Measurements from ENCODE around the gene SCGN.
"Not testable (repeated sequence)": the region's sequence is repeated elsewhere in the genome, so short reads cannot be mapped to it uniquely, and the experiment has no call there.

SCGN gene

GRCh38 chr6:25726122-25726911, 74.3 kb downstream of the SCGN start:
- FAIRE-seq: no peak

GRCh38 chr6:25727028-25727427, 75.0 kb downstream of the SCGN start:
- DNase-seq (ENCODE audit: low spot score) (no peak), FAIRE-seq (no peak)

More at GRCh38 chr6:25726122-25726911, 74.3 kb downstream of the SCGN start:
- no peak for DNase-seq (ENCODE audit: low spot score)

- no peak for FAIRE-seq
Observed at GRCh38 chr6:25730907-25731306, 78.9 kb downstream of the SCGN start.

GRCh38 chr6:25731721-25732120, 79.7 kb downstream of the SCGN start:
- FAIRE-seq: no peak
- no peak for DNase-seq (ENCODE audit: low spot score)

More at GRCh38 chr6:25730907-25731306, 78.9 kb downstream of the SCGN start:
- no peak for DNase-seq (ENCODE audit: low spot score)

GRCh38 chr6:25732468-25733198, 80.6 kb downstream of the SCGN start:
- FAIRE-seq: no peak

GRCh38 chr6:25735261-25735660, 83.2 kb downstream of the SCGN start:
- FAIRE-seq: no peak
- no peak for DNase-seq (ENCODE audit: low spot score)

More at GRCh38 chr6:25732468-25733198, 80.6 kb downstream of the SCGN start:
- no peak for DNase-seq (ENCODE audit: low spot score)

- FAIRE-seq (no peak), DNase-seq (ENCODE audit: low spot score) (no peak)
Observed at GRCh38 chr6:25743868-25744267, 91.9 kb downstream of the SCGN start.

GRCh38 chr6:25745836-25746235, 93.8 kb downstream of the SCGN start:
- FAIRE-seq (no peak), DNase-seq (ENCODE audit: low spot score) (no peak)

- no peak for DNase-seq (ENCODE audit: low spot score)
- no peak for FAIRE-seq
Observed at GRCh38 chr6:25746968-25747367, 95.0 kb downstream of the SCGN start.

GRCh38 chr6:25747477-25747876, 95.5 kb downstream of the SCGN start:
- FAIRE-seq (no peak), DNase-seq (ENCODE audit: low spot score) (no peak)

- no peak for FAIRE-seq
- no peak for DNase-seq (ENCODE audit: low spot score)
Observed at GRCh38 chr6:25748049-25748448, 96.0 kb downstream of the SCGN start.

GRCh38 chr6:25748601-25749517, 96.8 kb downstream of the SCGN start:
- not testable (repeated sequence) for FAIRE-seq; DNase-seq (ENCODE audit: low spot score)

- FAIRE-seq (no peak), DNase-seq (ENCODE audit: low spot score) (no peak)
Observed at GRCh38 chr6:25749837-25750236, 97.8 kb downstream of the SCGN start.

- DNase-seq (ENCODE audit: low spot score) (no peak), FAIRE-seq (no peak)
Observed at GRCh38 chr6:25750906-25751305, 98.9 kb downstream of the SCGN start.

All from RCC 7860 (cell line).